OCI-M1 (cell line): ENCODE measurements around the gene NRG3.

Source experiments
- DNase-seq: peaks from one replicate; lab custom pipeline; 2025; lab: John Stamatoyannopoulos, UW

The NRG3 gene

GRCh38 chr10:82680608-82681007, 805.6 kb downstream of the NRG3 start:
- no peak for DNase-seq

DNA sequence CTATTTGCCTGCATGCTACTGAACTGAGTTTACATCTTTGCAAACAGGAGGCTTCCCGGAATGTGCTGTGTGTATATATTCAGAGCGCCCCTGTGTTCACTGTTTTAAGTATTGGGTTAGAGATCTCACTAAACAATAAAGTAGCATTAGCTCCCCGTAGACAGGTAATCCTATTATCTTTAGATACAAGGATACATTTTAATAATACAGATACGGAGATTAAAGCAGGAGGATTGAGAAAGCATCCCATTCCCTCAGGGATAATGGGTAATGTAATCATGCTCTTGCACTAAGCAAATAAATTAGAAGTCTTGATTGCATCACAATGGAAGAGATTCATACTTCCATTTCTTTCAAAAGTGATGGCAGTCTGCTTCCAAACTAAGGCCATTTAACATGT, 809.0 kb downstream of the NRG3 start:
- DNase-seq: no peak

GRCh38 chr10:82685087-82685486, 810.1 kb downstream of the NRG3 start:
- DNase-seq: no peak

DNA sequence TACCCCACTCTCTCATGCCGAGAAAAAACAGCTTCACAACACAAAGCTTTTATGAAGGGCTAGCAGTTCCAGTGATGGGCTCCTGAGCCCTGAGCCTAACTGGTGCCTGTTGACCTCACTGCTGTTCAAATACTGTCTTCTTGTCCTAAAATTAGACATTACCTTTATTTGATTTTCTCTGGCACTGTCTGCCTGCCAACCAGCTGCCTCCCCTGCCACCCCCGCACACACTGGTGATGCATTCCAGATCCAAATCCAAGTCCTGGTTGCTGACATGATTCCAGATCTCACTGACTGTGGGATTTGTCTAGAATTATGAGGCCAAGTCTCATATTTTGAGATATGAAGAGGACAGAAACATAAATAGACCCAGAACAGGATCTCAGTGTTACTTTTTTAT, 816.2 kb downstream of the NRG3 start:
- DNase-seq: no peak

- DNase-seq: no peak
These were observed 817.5 kb downstream of the NRG3 start for GRCh38 chr10:82692458-82692857.

- DNase-seq: no peak
These were observed 846.8 kb downstream of the NRG3 start for GRCh38 chr10:82721831-82722230.

DNA sequence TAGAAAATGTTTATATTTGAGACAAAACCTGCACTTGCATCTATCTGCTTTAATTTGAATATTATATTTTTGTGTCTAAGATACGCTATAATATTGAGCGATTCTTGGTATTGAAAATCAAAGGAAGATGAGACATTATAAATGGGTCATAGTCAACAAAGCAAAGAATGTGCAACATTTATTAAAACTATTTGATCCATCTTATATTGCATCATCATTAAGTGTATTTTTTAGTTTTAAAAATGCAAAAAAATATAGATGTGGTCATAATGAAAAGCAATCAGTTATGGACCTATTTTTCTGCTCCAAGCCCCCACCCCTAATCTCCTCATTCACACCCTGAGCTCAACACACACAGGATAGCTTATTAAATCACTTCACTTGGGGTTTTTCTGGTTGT, 847.3 kb downstream of the NRG3 start:
- DNase-seq: no peak

GRCh38 chr10:82736305-82736704, 861.3 kb downstream of the NRG3 start:
- DNase-seq: no peak

DNA sequence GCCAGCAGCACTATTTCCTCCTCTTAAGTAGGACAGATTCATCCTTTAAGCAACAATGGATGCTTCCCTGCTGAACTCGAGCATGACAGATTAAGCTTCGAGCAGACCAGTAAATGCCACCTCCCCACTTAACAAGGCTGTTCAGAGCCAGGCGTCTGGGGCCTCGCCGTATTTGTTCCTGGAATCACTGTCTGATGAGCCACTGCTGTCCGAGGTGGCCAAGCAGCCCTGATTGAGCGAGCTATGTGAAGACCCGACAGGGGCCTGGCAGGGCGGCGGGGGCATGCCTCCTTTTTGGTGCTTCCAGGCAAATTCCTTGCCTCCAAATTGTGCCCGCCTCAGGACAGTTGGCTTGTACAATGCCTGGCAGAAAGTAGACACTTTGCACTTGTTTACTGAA, 862.6 kb downstream of the NRG3 start:
- no peak for DNase-seq

GRCh38 chr10:82738592-82738991, 863.6 kb downstream of the NRG3 start:
- DNase-seq: no peak

GRCh38 chr10:82742478-82742877, 867.5 kb downstream of the NRG3 start:
- DNase-seq: peak; percentile 25

- DNase-seq: no peak
These were observed 867.9 kb downstream of the NRG3 start for GRCh38 chr10:82742898-82743297.

DNA sequence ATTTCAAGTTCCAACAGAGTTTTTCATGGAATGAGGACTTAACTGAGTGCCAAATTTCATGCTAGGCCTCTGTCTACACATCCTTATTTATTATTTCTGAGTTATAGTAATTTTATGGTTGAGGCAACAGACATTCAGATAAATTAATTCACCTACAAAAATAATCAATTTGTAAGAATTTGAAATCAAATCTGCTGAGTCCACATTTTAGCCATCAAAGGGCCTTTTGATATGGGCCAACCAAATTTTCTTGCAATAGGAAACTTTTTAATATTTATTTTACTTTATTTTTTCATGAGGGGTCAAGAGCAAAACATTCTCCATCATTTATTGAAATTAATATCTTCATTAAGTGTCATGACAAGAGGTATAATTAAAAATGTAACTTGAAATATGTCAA, 875.5 kb downstream of the NRG3 start:
- DNase-seq: no peak

DNA sequence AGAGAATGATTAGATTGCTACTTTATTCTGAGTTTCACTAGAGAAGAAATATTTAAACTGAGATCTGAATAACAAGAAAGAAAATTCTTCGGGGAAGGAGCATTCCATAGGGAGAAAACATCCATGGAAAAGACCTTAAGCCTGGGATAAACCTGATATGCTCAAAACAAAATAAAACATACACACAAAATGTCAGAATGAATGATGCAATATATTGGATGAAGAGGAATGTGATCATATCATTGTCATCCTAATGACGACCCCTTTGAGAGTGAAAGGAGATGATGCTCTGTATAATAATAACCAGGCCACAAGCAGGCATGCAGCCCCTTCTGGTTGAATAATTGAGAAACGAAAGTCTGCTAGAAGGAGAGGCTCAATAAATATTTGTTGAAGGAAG, 882.4 kb downstream of the NRG3 start:
- no peak for DNase-seq

DNA sequence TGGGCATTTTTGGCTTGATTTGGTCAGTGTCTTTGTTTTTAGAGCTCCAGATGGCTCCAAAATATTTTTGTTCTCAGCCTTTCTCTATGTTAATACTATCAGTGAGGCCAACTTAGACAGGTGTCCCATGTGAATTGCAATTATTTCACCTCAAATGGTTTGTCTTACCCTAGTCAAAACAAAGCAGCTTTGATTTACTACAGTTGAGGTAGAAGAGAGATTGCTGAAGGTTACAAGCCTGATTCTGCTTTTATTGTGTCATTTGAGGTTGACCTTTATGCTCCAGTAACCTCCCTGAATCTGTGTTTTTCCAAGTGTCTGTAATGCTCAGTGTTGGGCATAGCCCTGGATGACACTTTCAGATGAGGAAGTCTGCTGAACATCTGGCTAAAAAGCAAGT, 882.9 kb downstream of the NRG3 start:
- no peak for DNase-seq

- no peak for DNase-seq
These were observed 884.1 kb downstream of the NRG3 start for GRCh38 chr10:82759050-82759449.

DNA sequence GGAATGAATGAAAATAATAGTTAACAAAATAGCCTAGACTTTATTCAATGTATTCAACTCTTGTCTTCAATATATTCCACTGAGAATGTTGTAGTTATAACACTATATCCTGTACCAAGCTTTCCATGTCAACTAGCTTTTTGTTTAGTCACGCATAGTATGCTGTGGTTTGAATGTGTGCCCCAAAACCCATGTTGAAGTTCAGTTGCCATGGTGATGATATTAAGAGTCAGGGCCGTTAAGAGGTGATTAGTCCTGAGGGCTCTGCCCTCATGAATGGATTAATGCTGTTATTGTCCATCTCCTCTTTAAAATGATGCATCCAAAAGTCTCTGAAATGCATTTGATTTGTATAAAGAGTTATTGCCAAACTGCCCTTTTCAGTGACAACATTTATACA, 887.6 kb downstream of the NRG3 start:
- DNase-seq: no peak

DNA sequence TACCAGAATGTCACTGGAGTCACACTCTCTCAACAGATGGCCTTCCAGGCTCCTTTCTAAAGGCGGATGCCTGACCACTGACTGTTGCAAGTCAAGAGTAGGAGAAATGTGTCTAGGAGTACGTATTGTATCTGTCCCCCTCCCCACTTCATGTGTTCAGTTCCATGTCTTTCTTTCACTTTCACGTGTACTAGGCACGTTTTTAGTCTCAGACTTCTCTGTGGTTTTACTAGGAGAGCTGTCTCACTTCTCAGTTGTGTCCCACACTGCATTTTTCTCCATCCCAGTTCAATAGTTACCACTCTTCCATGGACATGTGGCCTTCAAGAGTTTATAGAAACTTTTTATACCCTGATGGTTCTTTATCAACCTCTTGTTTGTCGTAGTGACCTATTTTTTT, 893.0 kb downstream of the NRG3 start:
- DNase-seq: peak; percentile 12

- DNase-seq: peak; percentile 13
These were observed 903.9 kb downstream of the NRG3 start for GRCh38 chr10:82778908-82779307.

- peak; percentile 51 for DNase-seq
These were observed 921.5 kb downstream of the NRG3 start for GRCh38 chr10:82796510-82796909.

- DNase-seq: no peak
These were observed 926.3 kb downstream of the NRG3 start for GRCh38 chr10:82801289-82801688.

DNA sequence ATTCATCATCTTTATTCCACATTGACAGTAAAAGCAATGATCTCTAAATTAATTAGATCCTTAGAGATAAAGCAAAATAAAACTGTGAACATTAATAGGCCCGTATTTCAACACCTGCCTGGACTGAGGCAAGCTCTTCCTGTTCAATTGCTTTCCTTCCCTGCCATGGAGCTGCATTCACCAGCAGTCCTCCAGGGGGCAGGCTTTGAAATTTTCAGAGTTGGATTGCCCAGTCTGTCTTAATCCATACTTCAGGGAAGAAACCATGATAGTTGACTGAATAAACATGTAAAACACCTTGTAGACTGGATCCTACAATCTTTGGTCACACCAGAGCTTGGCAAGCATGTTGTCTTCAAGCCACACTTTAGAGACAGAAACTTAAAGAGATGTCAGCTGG, 936.6 kb downstream of the NRG3 start:
- peak; percentile 37 for DNase-seq

DNA sequence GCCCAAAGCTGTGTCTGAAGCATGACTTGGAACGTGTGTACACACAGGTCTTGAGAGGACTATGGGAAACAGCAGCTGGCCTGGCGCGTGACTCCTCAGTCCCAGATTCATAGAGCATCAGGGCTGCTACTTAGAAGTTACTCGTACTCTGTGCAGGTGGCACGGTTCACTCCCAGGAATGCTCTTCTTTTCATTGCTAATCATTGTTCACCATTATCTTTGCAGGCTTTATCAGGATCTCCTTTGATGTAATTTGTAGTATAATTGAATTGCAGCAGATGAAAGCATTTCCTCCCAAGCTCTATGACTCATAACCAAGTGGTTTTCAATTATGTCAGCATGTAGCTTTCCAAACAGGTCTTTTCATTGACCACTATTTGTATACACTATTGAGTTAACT, 938.9 kb downstream of the NRG3 start:
- peak; percentile 6 for DNase-seq

DNA sequence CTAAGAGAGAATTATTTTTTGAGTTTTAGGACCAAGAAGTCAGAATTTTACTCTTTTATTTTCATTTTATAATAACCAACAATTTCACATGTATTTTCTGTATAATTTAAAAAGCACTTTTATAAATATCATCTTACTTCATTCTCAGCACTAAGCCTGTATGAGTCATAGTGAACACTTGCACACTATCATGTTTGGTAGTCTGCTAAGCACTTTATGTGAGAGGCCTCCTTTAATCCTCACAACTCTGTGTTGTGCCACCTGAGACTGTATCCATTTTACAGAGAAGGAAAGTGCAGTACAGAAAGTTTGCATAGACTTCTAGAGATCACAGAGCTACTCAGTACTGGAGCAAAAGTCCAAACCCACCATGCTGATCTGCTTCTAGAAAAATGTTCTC, 939.6 kb downstream of the NRG3 start:
- DNase-seq: no peak

GRCh38 chr10:82815680-82816079, 940.7 kb downstream of the NRG3 start:
- DNase-seq: no peak
